ENCODE results near the gene BTLA.
"Not testable (repeated sequence)": the region's sequence is repeated elsewhere in the genome, so short reads cannot be mapped to it uniquely, and the experiment has no call there.

The BTLA gene

GRCh38 chr3:112491373-112491772 is 7.9 kb downstream of the BTLA start:
- DNase-seq (ENCODE audit: low read depth), result no peak

GRCh38 chr3:112489674-112490479 is 9.4 kb downstream of the BTLA start:
- DNase-seq (ENCODE audit: low read depth), result no peak

- no peak for DNase-seq (ENCODE audit: low read depth)
Observed at GRCh38 chr3:112486811-112487505, 12.3 kb downstream of the BTLA start.

- no peak for DNase-seq (ENCODE audit: low read depth)
Observed at GRCh38 chr3:112484352-112484751, 14.9 kb downstream of the BTLA start.

- DNase-seq (ENCODE audit: low read depth), result no peak
Observed at GRCh38 chr3:112482675-112483074, 16.6 kb downstream of the BTLA start.

GRCh38 chr3:112481302-112481721 is 18.0 kb downstream of the BTLA start:
- no peak for DNase-seq (ENCODE audit: low read depth)

- DNase-seq (ENCODE audit: low read depth), result no peak
Observed at GRCh38 chr3:112477891-112478290, 21.4 kb downstream of the BTLA start.

- DNase-seq (ENCODE audit: low read depth), result no peak
Observed at GRCh38 chr3:112476346-112476745, 22.9 kb downstream of the BTLA start.

- DNase-seq (ENCODE audit: low read depth), result no peak
Observed at GRCh38 chr3:112474796-112475195, 24.5 kb downstream of the BTLA start.

- no peak for DNase-seq (ENCODE audit: low read depth)
Observed at GRCh38 chr3:112472691-112473090, 26.6 kb downstream of the BTLA start.

GRCh38 chr3:112471596-112472325 is 27.5 kb downstream of the BTLA start:
- DNase-seq (ENCODE audit: low read depth), result no peak

- DNase-seq (ENCODE audit: low read depth), result no peak
Observed at GRCh38 chr3:112470788-112471187, 28.5 kb downstream of the BTLA start.

- no peak for DNase-seq (ENCODE audit: low read depth)
Observed at GRCh38 chr3:112469671-112470070, 29.6 kb downstream of the BTLA start.

GRCh38 chr3:112467539-112467938 is 31.7 kb downstream of the BTLA start:
- DNase-seq (ENCODE audit: low read depth), result no peak

GRCh38 chr3:112466020-112466419 is 33.3 kb downstream of the BTLA start:
- DNase-seq (ENCODE audit: low read depth), result no peak

GRCh38 chr3:112464264-112464663 is 35.0 kb downstream of the BTLA start:
- no peak for DNase-seq (ENCODE audit: low read depth)

GRCh38 chr3:112463250-112463649 is 36.0 kb downstream of the BTLA start:
- no peak for DNase-seq (ENCODE audit: low read depth)

GRCh38 chr3:112461787-112462186 is 37.5 kb downstream of the BTLA start:
- DNase-seq (ENCODE audit: low read depth), result not testable (repeated sequence)

GRCh38 chr3:112460519-112461195 is 38.6 kb downstream of the BTLA start:
- no peak for DNase-seq (ENCODE audit: low read depth)

GRCh38 chr3:112459750-112460149 is 39.5 kb downstream of the BTLA start:
- no peak for DNase-seq (ENCODE audit: low read depth)

GRCh38 chr3:112456147-112456546 is 43.1 kb downstream of the BTLA start:
- no peak for DNase-seq (ENCODE audit: low read depth)

GRCh38 chr3:112448939-112449338 is 50.3 kb downstream of the BTLA start:
- DNase-seq (ENCODE audit: low read depth), result no peak

Data from stimulated activated CD8-positive, alpha-beta memory T cell treated with anti-CD3 and anti-CD28 coated beads, Interleukin-12 subunit alpha, Interleukin-12 subunit beta, amount 100 ng/mL, for 4 hours (primary cell).